Lower lobe of right lung (tissue), 2 donors: Measurements from ENCODE around the gene CA12. TPM values are rescaled to one million over a fixed set of nuclear protein-coding genes. Genes with fewer than 3 reads are reported as not detected.

ENCODE experiments used
- ATAC-seq, 2 donors: fragments of 200-7000 bp; cut with Tn5 transposase; one replicate each; pipeline ENCODE4 v1.9.1; 2020 to 2022; ENCODE audit warnings: mild to moderate bottlenecking in 2 of 2, moderate library complexity in 2 of 2
- DNase-seq: peaks from one replicate; pipeline ENCODE4 v3.0.0-alpha.2; 2020
- H3K27ac ChIP-seq: fragments of 200-600 bp; one replicate; pipeline ENCODE4 v1.8.0; 2022
- H3K27me3 ChIP-seq: fragments of 200-600 bp; one replicate; pipeline ENCODE4 v1.8.0; 2022; ENCODE audit warnings: low read depth
- H3K36me3 ChIP-seq: fragments of 200-600 bp; one replicate; pipeline ENCODE4 v1.8.0; 2022; ENCODE audit warnings: mild to moderate bottlenecking
- H3K4me1 ChIP-seq: fragments of 200-600 bp; one replicate; pipeline ENCODE4 v1.8.0; 2022
- H3K4me3 ChIP-seq: fragments of 200-600 bp; one replicate; pipeline ENCODE4 v1.8.0; 2022; ENCODE audit warnings: mild to moderate bottlenecking
- H3K9me3 ChIP-seq: fragments of 200-600 bp; one replicate; pipeline ENCODE4 v1.8.0; 2022
- intact Hi-C: fragments of 100-400 bp; cut with DNase I; formaldehyde crosslinking; loops from one replicate; pipeline ENCODE4 v1.11.0; 2022
- total RNA-seq: library from RNA; stranded (reverse); fragmentation: NEBNext Ultra II Directional; extraction: Animal tissue kit (Norgen Biotek cat#: 25700); gene quantifications from one replicate; pipeline ENCODE4 v1.2.1, GENCODE V29; 2021
- TF ChIP-seq, protein P1 (sequence below): fragments of 200-600 bp; IDR thresholded peaks from one replicate; pipeline ENCODE4 v1.8.0; 2022; ENCODE audit warnings: antibody characterized with exemption, mild to moderate bottlenecking
- donor health status: DM: no; HTN: yes; CAD: no; lungs with severe emphysema.

CA12 gene
- total RNA-seq, 1 donor from 2014 or later, result 4.9 TPM

DNA sequence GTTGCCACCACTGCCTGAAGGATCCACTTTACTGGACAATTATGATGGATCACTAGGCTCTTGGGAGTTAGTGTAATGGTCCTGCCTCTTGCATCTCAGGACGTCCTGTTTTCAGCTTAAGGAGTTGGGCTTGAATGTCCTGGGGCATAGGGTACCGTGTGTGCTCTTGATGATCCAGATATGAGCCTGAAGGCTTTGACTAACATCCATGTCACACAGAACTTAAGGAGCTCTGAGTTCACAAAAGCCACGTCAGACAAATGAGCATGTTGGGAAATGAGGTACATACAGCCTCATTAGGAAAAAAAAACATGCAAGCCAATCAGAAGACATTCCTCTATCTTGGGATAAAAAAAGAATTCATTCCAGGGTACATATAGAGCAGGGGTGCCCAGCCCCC is 40.8 kb downstream of the CA12 start:
- no peak overlapping the region for H3K27ac ChIP-seq
- no peaks in the 10 kb centered on the region for H3K27me3 ChIP-seq
- no peaks in the 10 kb centered on the region for H3K9me3 ChIP-seq
- peak in 1 of 2 donors; percentile 12 for ATAC-seq
- no peaks in the 10 kb centered on the region for H3K4me1 ChIP-seq
- no peak for DNase-seq
- no peaks in the 10 kb centered on the region for H3K36me3 ChIP-seq
- intact Hi-C loops, result no loop called here
- TF ChIP-seq, protein P1, sequence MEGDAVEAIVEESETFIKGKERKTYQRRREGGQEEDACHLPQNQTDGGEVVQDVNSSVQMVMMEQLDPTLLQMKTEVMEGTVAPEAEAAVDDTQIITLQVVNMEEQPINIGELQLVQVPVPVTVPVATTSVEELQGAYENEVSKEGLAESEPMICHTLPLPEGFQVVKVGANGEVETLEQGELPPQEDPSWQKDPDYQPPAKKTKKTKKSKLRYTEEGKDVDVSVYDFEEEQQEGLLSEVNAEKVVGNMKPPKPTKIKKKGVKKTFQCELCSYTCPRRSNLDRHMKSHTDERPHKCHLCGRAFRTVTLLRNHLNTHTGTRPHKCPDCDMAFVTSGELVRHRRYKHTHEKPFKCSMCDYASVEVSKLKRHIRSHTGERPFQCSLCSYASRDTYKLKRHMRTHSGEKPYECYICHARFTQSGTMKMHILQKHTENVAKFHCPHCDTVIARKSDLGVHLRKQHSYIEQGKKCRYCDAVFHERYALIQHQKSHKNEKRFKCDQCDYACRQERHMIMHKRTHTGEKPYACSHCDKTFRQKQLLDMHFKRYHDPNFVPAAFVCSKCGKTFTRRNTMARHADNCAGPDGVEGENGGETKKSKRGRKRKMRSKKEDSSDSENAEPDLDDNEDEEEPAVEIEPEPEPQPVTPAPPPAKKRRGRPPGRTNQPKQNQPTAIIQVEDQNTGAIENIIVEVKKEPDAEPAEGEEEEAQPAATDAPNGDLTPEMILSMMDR, result no peak
- no peak overlapping the region for H3K4me3 ChIP-seq

DNA sequence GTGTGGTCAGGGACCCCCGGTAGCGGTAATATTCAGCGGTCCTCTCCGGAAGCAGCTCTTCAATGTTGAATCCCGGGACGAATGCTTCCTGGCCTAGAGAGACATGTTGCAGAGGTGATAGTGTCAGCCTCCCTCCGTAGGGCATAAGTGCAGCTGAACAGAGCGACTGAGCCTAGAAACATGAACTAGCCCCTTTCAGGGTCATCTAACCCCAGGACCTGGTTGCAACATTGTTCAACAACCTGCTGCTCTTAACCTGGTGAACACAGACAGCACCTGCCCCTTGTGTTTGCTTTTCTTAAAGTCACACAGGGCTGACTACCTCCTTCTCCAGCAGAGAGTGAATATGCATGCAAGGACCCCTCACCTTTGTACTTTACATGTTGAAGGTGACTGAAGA is 41.3 kb downstream of the CA12 start:
- no peaks in the 10 kb centered on the region for H3K27me3 ChIP-seq
- DNase-seq (no peak), ATAC-seq (peak in 1 of 2 donors; percentile 31)
- H3K4me1 ChIP-seq, result no peaks in the 10 kb centered on the region
- H3K27ac ChIP-seq, result no peak overlapping the region
- H3K36me3 ChIP-seq, result no peaks in the 10 kb centered on the region
- H3K9me3 ChIP-seq, result no peaks in the 10 kb centered on the region
- TF ChIP-seq, protein P1, result no peak
- intact Hi-C loops, result no loop called here
- H3K4me3 ChIP-seq, result no peak overlapping the region

DNA sequence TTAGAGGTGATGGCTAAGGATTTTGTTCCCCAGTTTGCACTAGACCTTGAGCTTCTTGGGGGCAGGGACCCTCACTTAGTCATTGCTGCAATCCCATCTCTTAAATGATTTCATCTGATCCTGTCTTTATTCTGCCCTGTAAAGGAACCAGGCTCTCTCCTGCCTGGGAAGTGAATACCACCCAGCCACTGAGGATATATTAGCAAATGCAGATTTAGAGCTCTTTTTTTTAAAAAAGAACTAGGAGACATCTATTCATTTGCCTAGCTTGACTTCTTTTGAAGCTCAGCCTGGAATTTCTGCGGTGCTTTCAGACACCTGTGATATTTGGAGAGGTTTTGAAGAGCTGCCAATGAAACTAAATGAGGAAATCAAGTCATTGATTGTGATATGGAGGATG is 41.8 kb downstream of the CA12 start:
- TF ChIP-seq, protein P1, result no peak
- no peak overlapping the region for H3K27ac ChIP-seq
- intact Hi-C loops, result no loop called here
- DNase-seq (no peak), ATAC-seq (no peak)
- H3K9me3 ChIP-seq, result no peaks in the 10 kb centered on the region
- no peaks in the 10 kb centered on the region for H3K4me1 ChIP-seq
- H3K36me3 ChIP-seq, result no peaks in the 10 kb centered on the region
- no peak overlapping the region for H3K4me3 ChIP-seq
- no peaks in the 10 kb centered on the region for H3K27me3 ChIP-seq

DNA sequence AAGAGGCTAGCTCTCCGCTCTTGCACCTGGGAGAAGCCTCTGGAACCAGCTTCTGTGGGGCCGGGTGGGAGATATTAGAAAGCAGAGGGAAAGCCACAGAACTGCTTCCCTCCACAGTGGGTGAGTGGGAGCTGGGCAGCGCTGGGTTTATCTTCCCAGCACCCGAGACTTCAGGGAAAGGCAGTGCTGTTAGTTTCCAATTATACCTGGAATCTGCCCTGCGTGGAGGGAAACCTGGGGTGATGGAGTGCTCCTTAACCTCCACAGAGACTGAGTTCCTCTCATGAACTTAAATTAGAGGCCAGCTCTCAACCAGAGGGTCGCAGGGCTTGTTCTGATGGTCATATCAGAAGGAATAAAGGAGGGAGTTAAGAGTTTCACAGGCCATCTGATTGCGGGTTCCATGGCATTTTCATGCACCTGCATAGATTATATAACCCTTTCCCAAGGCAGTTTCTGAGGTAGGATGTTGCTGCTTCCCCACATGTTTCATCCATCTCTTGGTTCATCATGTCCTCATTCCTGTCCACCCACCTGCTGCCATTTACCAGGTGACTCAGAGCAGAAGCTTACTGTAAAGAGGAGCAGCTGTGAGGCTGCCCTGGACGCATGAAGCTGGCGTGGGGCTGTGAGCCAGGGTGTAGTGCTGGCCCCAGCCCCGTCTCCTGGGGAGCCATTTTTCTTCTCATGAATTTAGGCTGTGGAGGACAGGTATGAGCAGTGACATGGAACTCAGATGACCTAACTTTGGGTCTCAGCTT is 42.5 kb downstream of the CA12 start:
- no peak overlapping the region for H3K27ac ChIP-seq
- no peak for ATAC-seq
- intact Hi-C loops, result no loop called here
- no peaks in the 10 kb centered on the region for H3K27me3 ChIP-seq
- no peak for DNase-seq
- no peaks in the 10 kb centered on the region for H3K9me3 ChIP-seq
- no peak overlapping the region for H3K4me3 ChIP-seq
- no peaks in the 10 kb centered on the region for H3K36me3 ChIP-seq
- no peaks in the 10 kb centered on the region for H3K4me1 ChIP-seq
- TF ChIP-seq, protein P1, result no peak

DNA sequence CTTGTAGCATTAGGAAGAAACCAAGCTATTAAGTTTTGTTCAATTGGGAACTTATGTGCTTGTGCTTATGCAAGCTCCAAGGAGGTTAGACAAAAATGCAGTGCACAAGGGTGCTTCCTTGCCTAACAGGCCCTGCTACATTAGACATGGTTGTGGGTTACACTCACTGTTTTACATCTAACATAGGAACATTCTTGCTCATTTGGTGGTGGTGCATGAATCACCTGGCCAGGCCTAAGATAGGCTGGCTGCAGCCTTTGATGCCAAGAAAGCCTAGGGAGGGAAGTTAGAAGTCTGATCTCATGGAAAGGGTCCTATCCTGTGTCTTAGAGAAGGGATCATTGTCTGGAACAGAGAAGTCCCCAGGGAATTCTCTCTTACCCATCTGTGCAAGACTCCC is 43.5 kb downstream of the CA12 start:
- H3K27me3 ChIP-seq, result no peaks in the 10 kb centered on the region
- no peak overlapping the region for H3K4me3 ChIP-seq
- H3K27ac ChIP-seq, result no peak overlapping the region
- TF ChIP-seq, protein P1, result no peak
- intact Hi-C loops, result no loop called here
- no peaks in the 10 kb centered on the region for H3K36me3 ChIP-seq
- ATAC-seq, result no peak
- H3K4me1 ChIP-seq, result no peaks in the 10 kb centered on the region
- H3K9me3 ChIP-seq, result no peaks in the 10 kb centered on the region
- no peak for DNase-seq
